HCT116 (cell line): ENCODE results near the gene INTS6. TPM values are rescaled to one million over a fixed set of nuclear protein-coding genes. Genes with fewer than 3 reads are reported as not detected.

Source experiments
- ATAC-seq: fragments of 200-7000 bp; cut with Tn5 transposase; 2 replicates; pipeline ENCODE4 v1.9.1; 2020; ENCODE audit warnings: mild to moderate bottlenecking, moderate library complexity
- BruUV-seq: library from RNA; stranded (reverse); fragments of 400-500 nt; replicated peaks from 2 replicates; lab custom pipeline; 2021; lab: Mats Ljungman, UMichigan
- CTCF ChIA-PET: fragments of 300-600 bp; sonication (Branson Sonifier 250); formaldehyde crosslinking; loops from one replicate; lab custom pipeline; 2021; ENCODE audit warnings: antibody characterized with exemption; lab: Charles Lee
- POLR2A ChIA-PET: fragments of 300-600, 350-600 bp; sonication (Branson Sonifier 250); formaldehyde crosslinking; loops from one replicate; lab custom pipeline; 2021; ENCODE audit warnings: antibody characterized with exemption; lab: Charles Lee
- RAD21 ChIA-PET, 2 experiments: fragments of 300-600 bp; sonication (Branson Sonifier 250); formaldehyde crosslinking; loops; one replicate each; lab custom pipeline; 2023; ENCODE audit warnings: low total read pairs in 2 of 2; ENCODE audit not compliant: uncharacterized antibody in 2 of 2, unreplicated experiment in 2 of 2, low non-redundant PET in 1 of 2; lab: Charles Lee
- DNase-seq: peaks from one replicate; pipeline ENCODE4 v3.0.0-alpha.2; 2010; ENCODE audit warnings: low read depth, low spot score
- H2AFZ ChIP-seq: fragments of 200-600 bp; shearing (Covaris generic), sonication (generic); 2 replicates; pipeline ENCODE4 v1.6.1; 2017; ENCODE audit warnings: low read depth, mixed run types, mixed read lengths, antibody characterized with exemption, low read length; ENCODE audit not compliant: poor library complexity, severe bottlenecking
- H3K27ac ChIP-seq: 2 replicates; pipeline ENCODE4 v1.5.1; 2012; ENCODE audit warnings: low read depth, low read length
- H3K27me3 ChIP-seq: fragments of 200-600 bp; sonication (generic); 2 replicates; pipeline ENCODE4 v1.6.1; 2016; ENCODE audit warnings: mixed run types, low read length, mixed read lengths; ENCODE audit not compliant: insufficient read depth
- H3K36me3 ChIP-seq, 2 experiments: fragments of 200-500 bp in 1 of 2; fragments of 200-600 bp in 1 of 2; sonication (Bioruptor generic) in 1 of 2; sonication (generic) in 1 of 2; 2 replicates each; pipeline versions ENCODE4 v1.5.1 to v1.6.1; 2014 to 2016; ENCODE audit warnings: low read length in 2 of 2, inconsistent platforms in 1 of 2, mixed read lengths in 1 of 2, mixed run types in 1 of 2; ENCODE audit not compliant: insufficient read depth in 2 of 2, control insufficient read depth in 1 of 2
- H3K4me1 ChIP-seq, 2 experiments: fragments of 200-600 bp in 1 of 2; sonication (generic) in 1 of 2; 2 replicates each; pipeline versions ENCODE4 v1.5.1 to v1.6.1; 2012 to 2017; ENCODE audit warnings: low read length in 2 of 2, inconsistent platforms in 1 of 2, mild to moderate bottlenecking in 1 of 2, mixed read lengths in 1 of 2, mixed run types in 1 of 2, moderate library complexity in 1 of 2; ENCODE audit not compliant: insufficient read depth in 2 of 2, control insufficient read depth in 1 of 2
- H3K4me2 ChIP-seq: fragments of 200-600 bp; sonication (generic); 2 replicates; pipeline ENCODE4 v1.6.1; 2017; ENCODE audit warnings: mixed run types, low read length, mixed read lengths
- H3K4me3 ChIP-seq, 2 experiments: fragments of 200-600 bp in 1 of 2; sonication (generic) in 1 of 2; replicated peaks in 1 of 2; 2 replicates each; pipeline ENCODE4 v1.5.1; 2011 to 2016; ENCODE audit warnings: low read length in 2 of 2, control low read depth in 1 of 2, low read depth in 1 of 2, mild to moderate bottlenecking in 1 of 2, mixed read lengths in 1 of 2, mixed run types in 1 of 2
- H3K79me2 ChIP-seq: fragments of 200-600 bp; sonication (generic); 2 replicates; pipeline ENCODE4 v1.6.1; 2017; ENCODE audit warnings: mild to moderate bottlenecking, mixed run types, low read length, moderate library complexity, mixed read lengths; ENCODE audit not compliant: insufficient read depth
- H3K9ac ChIP-seq: fragments of 200-600 bp; sonication (generic); 2 replicates; pipeline ENCODE4 v1.6.1; 2016; ENCODE audit warnings: low read length, mixed read lengths
- H3K9me2 ChIP-seq: fragments of 200-600 bp; sonication (generic), shearing (Covaris generic); 2 replicates; pipeline ENCODE4 v1.6.1; 2017; ENCODE audit warnings: mixed run types, mild to moderate bottlenecking, moderate library complexity; ENCODE audit not compliant: insufficient read depth
- H3K9me3 ChIP-seq, 2 experiments: fragments of 200-500 bp in 1 of 2; fragments of 200-600 bp in 1 of 2; sonication (Bioruptor generic) in 1 of 2; sonication (generic) in 1 of 2; 2 replicates each; pipeline ENCODE4 v1.6.1; 2014 to 2017; ENCODE audit warnings: low read length in 2 of 2, mixed read lengths in 2 of 2, inconsistent platforms in 1 of 2, low read depth in 1 of 2, mild to moderate bottlenecking in 1 of 2, mixed run types in 1 of 2, moderate library complexity in 1 of 2; ENCODE audit not compliant: control insufficient read depth in 1 of 2, insufficient read depth in 1 of 2
- H4K20me1 ChIP-seq: fragments of 200-600 bp; sonication (generic), shearing (Covaris generic); 2 replicates; pipeline ENCODE4 v1.6.1; 2017; ENCODE audit warnings: mixed run types, mild to moderate bottlenecking, moderate library complexity; ENCODE audit not compliant: insufficient read depth
- CEBPB ChIP-seq: IDR thresholded peaks from 2 replicates; pipeline ENCODE4 v1.6.1; 2012; ENCODE audit warnings: low read depth
- JUND ChIP-seq: IDR thresholded peaks from 2 replicates; pipeline ENCODE4 v1.6.1; 2012
- REST ChIP-seq: IDR thresholded peaks from 2 replicates; pipeline ENCODE4 v1.6.1; 2012; ENCODE audit warnings: low read depth
- SIN3A ChIP-seq: IDR thresholded peaks from 2 replicates; pipeline ENCODE4 v1.6.1; 2012; ENCODE audit warnings: low read depth
- ZBTB33 ChIP-seq: IDR thresholded peaks from 2 replicates; pipeline ENCODE4 v1.6.1; 2011; ENCODE audit warnings: mild to moderate bottlenecking, low read length, moderate library complexity; ENCODE audit not compliant: insufficient replicate concordance; ENCODE audit errors: extremely low read depth
- ZNF274 ChIP-seq: fragments of 200-500 bp; sonication (Bioruptor generic); IDR thresholded peaks from 2 replicates; pipeline ENCODE4 v1.6.1; 2014; ENCODE audit warnings: mild to moderate bottlenecking, low read depth, low read length, inconsistent platforms
- intact Hi-C: fragments of 100-400 bp; cut with micrococcal nuclease; formaldehyde crosslinking; loops from 2 replicates; pipeline ENCODE4 v1.10.0; 2022
- total RNA-seq: library from RNA; stranded (reverse); gene quantifications from one replicate; pipeline ENCODE4 v1.2.1, GENCODE V29; 2021; ENCODE audit not compliant: unreplicated experiment

INTS6 gene
- total RNA-seq, 1 experiment from 2014 or later, result 44.7 TPM

GRCh38 chr13:51488212-51488611 is 35.4 kb upstream of the INTS6 start:
- CTCF ChIA-PET, result no interaction called here
- ATAC-seq, result no peak
- Histone ChIP-seq H3K27ac (no peak overlapping the region), H3K9me2 (no peaks in the 10 kb centered on the region), H3K9me3 (no peaks in the 10 kb centered on the region), H2AFZ (no peak overlapping the region), H3K9ac (no peak overlapping the region), H3K4me2 (no peak overlapping the region), H3K36me3 (no peaks in the 10 kb centered on the region), H3K79me2 (no peaks in the 10 kb centered on the region), H4K20me1 (no peaks in the 10 kb centered on the region), H3K4me3 (no peak overlapping the region), H3K4me1 (no peaks in the 10 kb centered on the region), H3K27me3 (no peaks in the 10 kb centered on the region)
- no peak for DNase-seq
- RAD21 ChIA-PET, result no interaction called here
- POLR2A ChIA-PET, result no interaction called here
- TF ChIP-seq REST, result no peak
- TF ChIP-seq CEBPB, result no peak
- no peak for TF ChIP-seq JUND
- intact Hi-C loops, result no loop called here
- no TSS peak for BruUV-seq

- Histone ChIP-seq H3K27me3 (no peaks in the 10 kb centered on the region), H3K4me2 (no peak overlapping the region), H4K20me1 (no peaks in the 10 kb centered on the region), H3K27ac (no peak overlapping the region), H3K36me3 (no peaks in the 10 kb centered on the region), H3K79me2 (no peaks in the 10 kb centered on the region)
- POLR2A ChIA-PET, result no interaction called here
- intact Hi-C loops, result no loop called here
- TF ChIP-seq CEBPB, result no peak
- no peak for TF ChIP-seq ZBTB33
- no peak for TF ChIP-seq SIN3A
- TF ChIP-seq ZNF274, result no peak
- TF ChIP-seq REST, result no peak
- TF ChIP-seq, all 23 proteins: peak for 0
- RAD21 ChIA-PET, result no interaction called here
- ATAC-seq (no peak), DNase-seq (no peak)
- Histone ChIP-seq H3K9me3 (no peaks in the 10 kb centered on the region), H2AFZ (no peak overlapping the region), H3K4me1 (peaks cover 0 to 15% of the 10 kb centered on the region in 2 experiments; a peak in 2 of 4 replicates), H3K9ac (no peak overlapping the region), H3K9me2 (no peaks in the 10 kb centered on the region), H3K4me3 (no peak overlapping the region)
- CTCF ChIA-PET, result no interaction called here
- BruUV-seq, result no TSS peak
These were observed 28.8 kb upstream of the INTS6 start for GRCh38 chr13:51481656-51482055.
